ENCODE measurements around the gene MAP2K2.

Gene MAP2K2

GRCh38 chr19:4115050-4115817 is 8.7 kb downstream of the MAP2K2 start:
- TF ChIP-seq TEAD4 (IDR thresholded peaks at IDR 0.05) (no peak), TAF1 (IDR thresholded peaks at IDR 0.05; ENCODE audit: low read depth) (no peak), EP300 (IDR thresholded peaks at IDR 0.05; ENCODE audit: borderline replicate concordance) (no peak), RAD21 (IDR thresholded peaks at IDR 0.05; ENCODE audit: low read depth) (no peak)

DNA sequence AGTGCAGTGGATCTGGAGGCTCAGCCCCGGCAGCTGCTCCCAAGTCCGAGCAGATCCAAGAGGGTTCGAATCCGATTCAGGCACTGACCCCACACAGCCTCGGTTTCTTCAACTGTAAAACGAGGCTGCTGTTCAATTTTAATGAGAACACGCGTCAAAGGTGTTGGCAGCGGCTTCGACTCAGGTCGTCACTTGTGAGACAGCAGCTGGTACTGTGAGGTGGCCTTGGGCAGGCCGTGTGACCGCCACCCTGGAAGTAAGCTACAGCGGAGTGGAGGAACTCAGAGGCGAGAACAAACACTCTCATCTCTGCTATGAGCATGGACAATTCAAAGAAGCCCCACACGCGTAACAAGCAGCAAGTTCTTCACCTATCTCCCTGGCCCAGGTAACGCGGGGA is 9.7 kb downstream of the MAP2K2 start:
- TF ChIP-seq EGR1 (IDR thresholded peaks at IDR 0.05) (no peak), CREB1 (IDR thresholded peaks at IDR 0.05; ENCODE audit: low read depth) (no peak), TCF12 (IDR thresholded peaks at IDR 0.05; ENCODE audit: low read depth) (no peak), FOXM1 (IDR thresholded peaks at IDR 0.05; ENCODE audit: borderline replicate concordance, low read depth) (no peak), CEBPB (IDR thresholded peaks at IDR 0.05) (no peak), TEAD4 (IDR thresholded peaks at IDR 0.05) (no peak), EP300 (IDR thresholded peaks at IDR 0.05; ENCODE audit: borderline replicate concordance) (no peak), TAF1 (IDR thresholded peaks at IDR 0.05; ENCODE audit: low read depth) (no peak), ZBTB7A (IDR thresholded peaks at IDR 0.05; ENCODE audit: low read depth) (no peak), RAD21 (IDR thresholded peaks at IDR 0.05; ENCODE audit: low read depth) (no peak), YY1 (IDR thresholded peaks at IDR 0.05; ENCODE audit: low read depth) (no peak), NFIC (IDR thresholded peaks at IDR 0.05) (no peak), MAX (IDR thresholded peaks at IDR 0.05) (no peak)
- TF ChIP-seq, protein P1, sequence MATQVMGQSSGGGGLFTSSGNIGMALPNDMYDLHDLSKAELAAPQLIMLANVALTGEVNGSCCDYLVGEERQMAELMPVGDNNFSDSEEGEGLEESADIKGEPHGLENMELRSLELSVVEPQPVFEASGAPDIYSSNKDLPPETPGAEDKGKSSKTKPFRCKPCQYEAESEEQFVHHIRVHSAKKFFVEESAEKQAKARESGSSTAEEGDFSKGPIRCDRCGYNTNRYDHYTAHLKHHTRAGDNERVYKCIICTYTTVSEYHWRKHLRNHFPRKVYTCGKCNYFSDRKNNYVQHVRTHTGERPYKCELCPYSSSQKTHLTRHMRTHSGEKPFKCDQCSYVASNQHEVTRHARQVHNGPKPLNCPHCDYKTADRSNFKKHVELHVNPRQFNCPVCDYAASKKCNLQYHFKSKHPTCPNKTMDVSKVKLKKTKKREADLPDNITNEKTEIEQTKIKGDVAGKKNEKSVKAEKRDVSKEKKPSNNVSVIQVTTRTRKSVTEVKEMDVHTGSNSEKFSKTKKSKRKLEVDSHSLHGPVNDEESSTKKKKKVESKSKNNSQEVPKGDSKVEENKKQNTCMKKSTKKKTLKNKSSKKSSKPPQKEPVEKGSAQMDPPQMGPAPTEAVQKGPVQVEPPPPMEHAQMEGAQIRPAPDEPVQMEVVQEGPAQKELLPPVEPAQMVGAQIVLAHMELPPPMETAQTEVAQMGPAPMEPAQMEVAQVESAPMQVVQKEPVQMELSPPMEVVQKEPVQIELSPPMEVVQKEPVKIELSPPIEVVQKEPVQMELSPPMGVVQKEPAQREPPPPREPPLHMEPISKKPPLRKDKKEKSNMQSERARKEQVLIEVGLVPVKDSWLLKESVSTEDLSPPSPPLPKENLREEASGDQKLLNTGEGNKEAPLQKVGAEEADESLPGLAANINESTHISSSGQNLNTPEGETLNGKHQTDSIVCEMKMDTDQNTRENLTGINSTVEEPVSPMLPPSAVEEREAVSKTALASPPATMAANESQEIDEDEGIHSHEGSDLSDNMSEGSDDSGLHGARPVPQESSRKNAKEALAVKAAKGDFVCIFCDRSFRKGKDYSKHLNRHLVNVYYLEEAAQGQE (IDR thresholded peaks at IDR 0.05; ENCODE audit: low read depth), result no peak
- TF ChIP-seq, protein P2, sequence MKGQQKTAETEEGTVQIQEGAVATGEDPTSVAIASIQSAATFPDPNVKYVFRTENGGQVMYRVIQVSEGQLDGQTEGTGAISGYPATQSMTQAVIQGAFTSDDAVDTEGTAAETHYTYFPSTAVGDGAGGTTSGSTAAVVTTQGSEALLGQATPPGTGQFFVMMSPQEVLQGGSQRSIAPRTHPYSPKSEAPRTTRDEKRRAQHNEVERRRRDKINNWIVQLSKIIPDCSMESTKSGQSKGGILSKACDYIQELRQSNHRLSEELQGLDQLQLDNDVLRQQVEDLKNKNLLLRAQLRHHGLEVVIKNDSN (IDR thresholded peaks at IDR 0.05), result no peak

- TF ChIP-seq TCF12 (IDR thresholded peaks at IDR 0.05; ENCODE audit: low read depth) (no peak), TEAD4 (IDR thresholded peaks at IDR 0.05) (no peak), RAD21 (IDR thresholded peaks at IDR 0.05; ENCODE audit: low read depth) (no peak), ZBTB7A (IDR thresholded peaks at IDR 0.05; ENCODE audit: low read depth) (no peak), NFIC (IDR thresholded peaks at IDR 0.05) (no peak), YY1 (IDR thresholded peaks at IDR 0.05; ENCODE audit: low read depth) (no peak), FOXM1 (IDR thresholded peaks at IDR 0.05; ENCODE audit: borderline replicate concordance, low read depth) (no peak), CREB1 (IDR thresholded peaks at IDR 0.05; ENCODE audit: low read depth) (no peak), MAX (IDR thresholded peaks at IDR 0.05) (no peak)
- TF ChIP-seq, protein P2 (IDR thresholded peaks at IDR 0.05), result no peak
Observed at GRCh38 chr19:4113398-4114088, 10.4 kb downstream of the MAP2K2 start.

- TF ChIP-seq RAD21 (IDR thresholded peaks at IDR 0.05; ENCODE audit: low read depth) (no peak), NFIC (IDR thresholded peaks at IDR 0.05) (no peak), EGR1 (IDR thresholded peaks at IDR 0.05) (no peak), YY1 (IDR thresholded peaks at IDR 0.05; ENCODE audit: low read depth) (no peak), FOXM1 (IDR thresholded peaks at IDR 0.05; ENCODE audit: borderline replicate concordance, low read depth) (no peak)
- TF ChIP-seq, protein P2 (IDR thresholded peaks at IDR 0.05), result no peak
Observed at GRCh38 chr19:4112367-4112766, 11.6 kb downstream of the MAP2K2 start.

DNA sequence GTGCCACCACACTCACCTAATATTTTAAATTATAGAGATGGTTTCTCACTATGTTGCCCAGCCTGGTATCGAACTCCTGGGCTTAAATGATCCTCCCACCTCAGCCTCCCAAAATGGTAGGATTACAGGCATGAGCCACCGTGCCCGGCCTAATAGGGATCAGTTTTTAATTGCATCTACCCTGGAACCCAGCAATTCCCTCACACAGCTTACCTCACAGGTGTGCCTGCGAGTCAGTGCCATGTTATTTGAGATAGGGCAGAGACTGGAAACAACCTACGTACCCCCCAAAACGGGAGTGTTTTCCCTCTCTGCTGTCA is 14.3 kb downstream of the MAP2K2 start:
- no peak for TF ChIP-seq TCF12 (IDR thresholded peaks at IDR 0.05; ENCODE audit: low read depth)
- no peak for TF ChIP-seq FOXM1 (IDR thresholded peaks at IDR 0.05; ENCODE audit: borderline replicate concordance, low read depth)

DNA sequence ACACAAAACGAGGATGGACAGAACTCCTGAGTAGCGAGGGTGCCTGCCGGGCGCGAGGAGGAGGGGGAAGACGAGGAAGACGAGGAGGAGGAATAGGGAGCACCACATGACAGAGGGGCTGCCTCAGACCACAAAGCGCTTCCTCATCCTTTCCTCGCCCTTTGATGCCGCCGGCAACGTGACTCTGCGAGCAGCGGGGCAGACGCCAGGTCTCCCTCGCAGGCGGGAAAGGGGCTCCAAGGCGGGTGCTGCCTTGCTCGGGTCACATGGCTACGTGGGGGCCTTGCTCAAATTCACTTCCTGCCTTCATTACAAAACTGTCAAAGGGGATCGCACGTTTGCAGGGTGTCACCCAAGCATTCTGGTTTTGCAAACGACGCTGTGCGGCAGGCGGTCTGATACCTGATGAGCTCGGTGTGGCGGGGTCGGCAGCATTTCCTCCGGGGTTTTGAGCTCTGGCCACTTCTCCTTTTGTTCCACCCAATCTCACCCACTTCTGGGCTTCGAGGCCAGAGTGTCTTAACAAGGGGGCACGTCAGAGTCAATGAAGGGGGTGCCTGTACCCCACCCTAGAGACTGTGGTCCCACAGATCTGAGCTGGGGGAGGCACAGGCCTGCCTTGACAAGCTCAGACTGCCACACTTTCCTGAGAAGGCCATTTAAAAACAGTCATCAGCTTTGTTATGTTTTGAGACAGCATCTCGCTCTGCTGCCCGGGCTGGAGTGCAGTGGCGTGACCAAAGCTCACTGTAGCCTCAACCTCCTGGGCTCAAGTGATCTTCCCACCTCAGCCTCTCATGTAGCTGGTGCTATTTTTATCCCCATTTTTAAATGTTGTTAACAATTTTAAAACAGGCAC is 14.9 kb downstream of the MAP2K2 start:
- TF ChIP-seq FOXM1 (IDR thresholded peaks at IDR 0.05; ENCODE audit: borderline replicate concordance, low read depth) (no peak), NFIC (IDR thresholded peaks at IDR 0.05) (no peak), MAX (IDR thresholded peaks at IDR 0.05) (no peak), YY1 (IDR thresholded peaks at IDR 0.05; ENCODE audit: low read depth) (no peak), TCF12 (IDR thresholded peaks at IDR 0.05; ENCODE audit: low read depth) (no peak), CREB1 (IDR thresholded peaks at IDR 0.05; ENCODE audit: low read depth) (no peak), ZBTB7A (IDR thresholded peaks at IDR 0.05; ENCODE audit: low read depth) (no peak), TEAD4 (IDR thresholded peaks at IDR 0.05) (no peak), EGR1 (IDR thresholded peaks at IDR 0.05) (no peak), CEBPB (IDR thresholded peaks at IDR 0.05) (no peak), RAD21 (IDR thresholded peaks at IDR 0.05; ENCODE audit: low read depth) (no peak), EP300 (IDR thresholded peaks at IDR 0.05; ENCODE audit: borderline replicate concordance) (no peak), TAF1 (IDR thresholded peaks at IDR 0.05; ENCODE audit: low read depth) (no peak)
- TF ChIP-seq, protein P1 (IDR thresholded peaks at IDR 0.05; ENCODE audit: low read depth), result no peak
- TF ChIP-seq, protein P2 (IDR thresholded peaks at IDR 0.05), result no peak

All from Ishikawa (cell line).